Mesodermal cell (in vitro differentiated cells): ENCODE data around the gene PUS1. TPM values are rescaled to one million over a fixed set of nuclear protein-coding genes. Genes with fewer than 3 reads are reported as not detected.
"Not testable (repeated sequence)": the region's sequence is repeated elsewhere in the genome, so short reads cannot be mapped to it uniquely, and the experiment has no call there.

ENCODE experiments used
- H3K27ac ChIP-seq: 2 replicates; pipeline ENCODE4 v1.7.0; 2013; ENCODE audit warnings: mild to moderate bottlenecking, low read depth, low read length, moderate library complexity; ENCODE audit not compliant: severe bottlenecking
- H3K36me3 ChIP-seq: 2 replicates; pipeline ENCODE4 v1.7.1; 2013; ENCODE audit warnings: mild to moderate bottlenecking, low read length, moderate library complexity; ENCODE audit not compliant: control insufficient read depth, insufficient read depth
- H3K4me1 ChIP-seq: one replicate; pipeline ENCODE4 v1.7.1; 2013; ENCODE audit warnings: mild to moderate bottlenecking, low read length; ENCODE audit not compliant: insufficient read depth, control insufficient read depth, poor library complexity, severe bottlenecking
- H3K4me3 ChIP-seq: 2 replicates; pipeline ENCODE4 v1.7.0; 2013; ENCODE audit warnings: low read length, control low read depth, mild to moderate bottlenecking; ENCODE audit not compliant: insufficient read depth, poor library complexity, severe bottlenecking; ENCODE audit errors: extremely low read depth
- H3K9me3 ChIP-seq: 2 replicates; pipeline ENCODE4 v1.7.1; 2013; ENCODE audit warnings: mild to moderate bottlenecking, low read length, moderate library complexity; ENCODE audit not compliant: control insufficient read depth
- WGBS, 2 experiments: methylation state at CpG; one replicate each; pipeline ENCODE4 v1.1.5; 2013; ENCODE audit warnings: missing lambda C conversion rate in 2 of 2; ENCODE audit not compliant: insufficient coverage in 2 of 2; 5-methylcytosine and 5-hydroxymethylcytosine counted together
- polyA plus RNA-seq, 2 experiments: library from polyadenylated mRNA; stranded (reverse); fragments of 50-300 nt; gene quantifications; one replicate each; pipeline ENCODE4 v1.2.3, GENCODE V29; 2013

The PUS1 gene
- polyA plus RNA-seq (2013, experiment 1 of 2): 14.7 TPM
- polyA plus RNA-seq (2013, experiment 2 of 2): 11.0 TPM

DNA sequence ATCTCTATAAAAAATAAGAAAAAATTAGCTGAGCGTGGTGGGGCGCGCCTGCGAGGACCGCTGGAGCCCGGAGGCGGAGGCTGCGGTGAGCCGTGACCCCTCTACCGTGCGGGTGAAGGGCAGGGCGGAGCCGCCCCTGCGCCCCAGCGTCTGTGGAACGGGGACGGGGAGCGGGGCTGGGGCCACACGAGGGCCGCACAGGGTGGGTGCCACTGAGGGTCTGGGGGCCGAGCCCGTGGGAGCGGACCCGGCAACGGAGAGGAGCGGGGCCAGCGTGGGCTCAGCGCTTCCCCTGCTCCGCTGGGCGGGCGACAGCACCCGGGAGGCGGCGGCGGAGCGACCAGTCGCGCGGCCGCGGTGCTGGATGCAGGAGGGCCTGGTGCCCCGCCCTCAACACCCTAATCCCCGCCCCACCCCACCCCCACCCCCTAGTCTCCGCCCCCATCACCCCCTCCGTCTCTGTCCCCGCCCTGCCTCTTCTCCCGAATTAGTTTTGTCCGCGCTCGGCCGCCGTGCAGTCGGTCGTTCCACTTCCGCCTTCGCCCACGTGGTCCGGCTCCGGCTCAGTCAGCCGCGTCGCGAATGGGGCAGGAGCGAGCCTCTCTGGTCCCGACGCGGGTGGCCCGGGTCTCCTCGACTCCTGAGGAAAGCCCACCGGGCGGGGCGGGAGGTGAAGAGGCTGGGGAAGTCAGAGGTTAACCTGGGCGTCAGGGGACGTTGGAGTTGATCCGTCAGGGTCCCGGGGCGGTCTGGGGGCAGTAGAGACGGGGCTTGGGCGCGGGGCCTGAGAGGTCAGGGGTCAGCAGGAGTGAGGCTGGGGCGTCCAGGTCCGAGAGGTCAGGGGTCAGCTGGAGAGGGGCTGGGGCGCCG, at the start of gene PUS1:
TSS of gene PUS1 (plus strand) at position 566 of the 870 bp plus-strand sequence. CDS start 447 bp downstream, outside the sequence.
- 0 to 1% methylated on average over 55 to 62 of the region's 84 CpGs for WGBS, 2 experiments

DNA sequence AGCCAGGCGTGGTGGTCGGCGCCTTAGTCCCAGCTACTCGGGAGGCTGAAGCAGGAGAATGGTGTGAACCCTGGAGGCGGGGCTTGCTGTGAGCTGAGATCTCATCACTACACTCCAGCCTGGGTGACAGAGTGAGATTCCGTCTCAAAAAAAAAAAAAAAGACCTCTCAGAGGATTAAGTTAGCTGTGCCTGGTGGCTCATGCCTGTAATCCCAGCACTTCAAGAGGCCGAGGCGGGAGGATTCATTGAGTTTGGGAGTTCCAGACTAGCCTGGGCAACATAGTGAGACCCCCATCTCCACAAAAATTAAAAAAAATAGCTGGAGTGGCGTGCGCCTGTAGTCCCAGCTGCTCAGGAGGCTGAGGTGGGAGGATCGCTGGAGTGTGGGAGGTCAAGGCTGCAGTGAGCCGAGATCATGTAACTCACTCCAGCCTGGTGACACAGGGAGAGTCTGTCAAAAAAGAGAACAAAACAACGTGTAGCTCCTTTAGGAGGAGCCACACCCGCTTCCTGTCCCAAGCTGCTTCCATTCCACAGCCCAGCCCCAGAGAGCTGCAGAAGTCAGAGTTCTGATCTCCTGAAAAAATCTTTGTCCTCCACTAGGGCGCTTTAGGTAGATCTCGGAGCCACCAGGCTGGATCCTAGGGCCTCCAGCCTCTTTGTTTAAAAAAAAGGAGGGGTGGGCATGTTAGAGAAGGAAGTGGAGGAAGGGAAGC, 46.1 kb upstream of the PUS1 start:
- Histone ChIP-seq H3K27ac (no peak overlapping the region), H3K9me3 (no peaks in the 10 kb centered on the region), H3K36me3 (no peaks in the 10 kb centered on the region), H3K4me1 (peaks cover 2% of the 10 kb centered on the region), H3K4me3 (no peak overlapping the region)
- 86 to 97% methylated on average over 9 to 11 of the region's 16 CpGs for WGBS, 2 experiments

More for the DNA sequence above, at the start of gene PUS1:
- Histone ChIP-seq H3K27ac (peak within 1 kb of the TSS; percentile 62), H3K36me3 (peaks cover 31% of the 10 kb centered on the region), H3K4me1 (no peaks in the 10 kb centered on the region), H3K9me3 (no peaks in the 10 kb centered on the region), H3K4me3 (peak within 1 kb of the TSS; percentile 94)

DNA sequence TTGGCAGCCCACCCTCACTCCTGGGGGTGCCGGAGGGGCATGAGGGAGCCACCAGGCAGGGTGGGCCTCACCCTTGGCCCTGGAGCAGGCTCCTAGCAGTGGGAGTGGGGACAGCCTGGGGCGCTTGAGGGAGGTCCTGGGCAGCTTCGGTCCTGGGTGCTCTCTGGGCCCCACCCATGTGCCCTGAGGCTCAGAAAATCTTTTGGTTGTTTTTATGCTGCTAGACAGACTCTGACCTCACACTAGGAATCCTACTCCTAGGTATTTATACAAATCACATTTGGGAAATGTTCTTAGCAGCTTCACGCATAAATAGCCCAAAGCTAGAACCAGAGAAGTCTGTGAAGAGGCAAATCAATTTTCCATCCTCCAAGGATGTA, 45.6 kb upstream of the PUS1 start:
- no peak overlapping the region for H3K27ac ChIP-seq
- no peaks in the 10 kb centered on the region for H3K9me3 ChIP-seq
- 93 to 100% methylated on average over 3 to 4 of the region's 4 CpGs for WGBS, 2 experiments
- no peaks in the 10 kb centered on the region for H3K36me3 ChIP-seq
- H3K4me3 ChIP-seq: no peak overlapping the region
- peaks cover 2% of the 10 kb centered on the region for H3K4me1 ChIP-seq

DNA sequence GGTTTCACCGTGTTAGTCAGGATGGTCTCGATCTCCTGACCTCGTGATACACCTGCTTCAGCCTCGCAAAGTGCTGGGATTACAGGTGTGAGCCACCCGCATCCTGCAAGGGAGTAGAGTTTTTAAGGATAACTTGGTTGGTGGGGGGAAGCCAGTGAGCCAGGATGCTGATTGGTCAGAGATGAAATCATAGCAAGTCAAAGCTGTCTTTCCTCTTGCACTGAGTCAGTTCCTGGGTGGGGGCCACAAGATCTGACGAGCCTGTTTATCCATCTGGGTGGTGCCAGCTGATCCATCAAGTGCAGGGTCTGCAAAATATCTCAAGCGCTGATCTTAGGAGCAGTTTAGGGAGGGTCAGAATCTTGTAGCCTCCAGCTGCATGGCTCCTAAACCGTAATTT, 44.0 kb upstream of the PUS1 start:
- not testable (repeated sequence) for H3K36me3 ChIP-seq, H3K27ac ChIP-seq, H3K9me3 ChIP-seq, H3K4me3 ChIP-seq, H3K4me1 ChIP-seq
- WGBS, 2 experiments: 90 to 100% methylated on average over 4 to 8 of the region's 8 CpGs

DNA sequence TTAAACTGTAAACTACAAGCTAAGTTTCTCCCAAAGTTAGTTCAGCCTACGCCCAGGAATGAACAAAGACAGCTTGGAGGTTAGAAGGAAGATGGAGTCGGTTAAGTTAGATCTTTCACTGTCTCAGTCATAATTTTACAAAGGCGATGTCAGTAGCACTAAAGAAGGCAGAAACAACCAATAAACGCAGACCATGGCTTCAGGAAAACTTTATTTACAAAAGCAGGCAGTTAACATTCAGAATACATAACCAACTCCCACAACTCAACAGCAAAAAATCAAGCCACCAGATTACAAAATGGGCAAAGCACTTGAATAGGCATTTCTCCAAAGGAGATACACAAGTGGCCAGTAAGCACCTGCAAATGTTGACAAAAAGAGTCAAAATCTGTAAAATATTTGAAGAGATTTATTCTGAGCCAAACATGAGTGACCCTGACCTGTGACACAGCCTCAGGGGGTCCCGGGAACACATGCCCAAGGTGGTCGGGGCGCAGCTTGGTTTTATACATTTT, 43.5 kb upstream of the PUS1 start:
- Histone ChIP-seq H3K36me3 (no peaks in the 10 kb centered on the region), H3K9me3 (no peaks in the 10 kb centered on the region), H3K4me1 (peaks cover 2% of the 10 kb centered on the region), H3K4me3 (no peak overlapping the region), H3K27ac (no peak overlapping the region)
- 90 to 100% methylated on average over 3 to 4 of the region's 7 CpGs for WGBS, 2 experiments

DNA sequence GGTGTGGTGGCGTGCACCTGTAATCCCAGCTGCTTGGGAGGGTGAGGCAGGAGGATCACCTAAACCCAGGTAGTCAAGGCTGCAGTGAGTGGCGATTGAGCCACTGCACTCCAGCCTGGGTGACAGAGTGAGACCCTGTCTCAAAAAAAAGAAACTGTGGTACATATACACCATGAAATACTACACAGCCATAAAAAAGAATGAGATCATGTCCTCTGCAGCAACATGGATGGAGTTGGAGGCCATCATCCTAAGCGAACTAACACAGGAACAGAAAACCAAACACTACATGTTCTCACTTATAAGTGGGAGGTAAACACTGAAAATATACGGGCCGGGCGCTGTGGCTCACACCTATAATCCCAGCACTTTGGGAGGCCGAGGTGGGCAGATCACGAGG, 37.4 kb upstream of the PUS1 start:
- H3K27ac ChIP-seq, H3K4me3 ChIP-seq, H3K9me3 ChIP-seq, H3K36me3 ChIP-seq, H3K4me1 ChIP-seq: not testable (repeated sequence)
- WGBS, 2 experiments: 83% methylated on average over 6 of the region's 8 CpGs; no CpG with 5 or more reads in 1 of the 2 experiments

DNA sequence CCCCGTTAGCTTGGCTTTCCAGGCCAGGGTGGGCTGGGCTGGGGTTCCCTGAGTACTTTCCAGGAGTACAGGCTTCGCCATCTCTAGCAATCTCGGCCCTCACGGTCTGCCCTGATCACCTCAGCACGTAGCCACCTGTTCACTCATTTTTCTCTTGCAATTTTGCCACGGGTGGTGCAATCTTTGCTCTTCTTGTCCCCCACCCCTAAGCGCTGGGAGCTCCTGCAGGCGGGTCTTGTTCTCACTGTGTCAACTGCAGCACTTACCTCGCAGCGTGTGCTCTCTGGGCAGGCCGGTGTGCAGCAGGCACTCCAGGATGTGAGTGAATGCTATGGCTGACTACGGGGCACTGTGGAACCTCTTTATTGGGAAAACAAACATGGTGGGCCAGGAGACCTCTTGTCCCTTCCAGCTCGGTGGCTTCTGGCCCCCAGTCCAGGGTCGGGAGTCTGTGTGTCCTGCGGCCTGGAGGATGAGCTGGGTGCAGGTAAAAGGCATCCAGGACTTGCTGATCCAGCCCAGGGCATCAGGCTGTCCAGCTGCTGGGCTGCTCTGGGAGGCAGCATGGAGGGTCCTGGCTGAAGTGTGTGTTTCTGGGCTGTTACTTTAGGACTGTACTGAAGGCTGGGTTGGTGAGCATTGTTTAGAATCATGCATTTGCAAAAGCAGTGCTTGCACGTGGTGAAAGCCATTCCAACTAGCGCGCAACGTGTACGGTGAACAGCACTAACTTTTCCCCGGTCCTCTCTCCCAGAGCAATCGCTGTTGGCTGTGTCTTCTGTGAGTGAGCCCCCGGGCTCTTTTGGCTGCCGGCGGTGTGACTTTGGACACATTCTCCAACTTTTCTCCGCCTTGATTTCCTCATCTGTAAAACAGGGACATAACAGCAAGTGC, 36.1 kb upstream of the PUS1 start:
- H3K9me3 ChIP-seq: no peaks in the 10 kb centered on the region
- H3K36me3 ChIP-seq: peaks cover 6% of the 10 kb centered on the region
- no peak overlapping the region for H3K4me3 ChIP-seq
- WGBS, 2 experiments: 85 to 89% methylated on average over 25 to 26 of the region's 26 CpGs
- peaks cover 5% of the 10 kb centered on the region for H3K4me1 ChIP-seq
- H3K27ac ChIP-seq: no peak overlapping the region

DNA sequence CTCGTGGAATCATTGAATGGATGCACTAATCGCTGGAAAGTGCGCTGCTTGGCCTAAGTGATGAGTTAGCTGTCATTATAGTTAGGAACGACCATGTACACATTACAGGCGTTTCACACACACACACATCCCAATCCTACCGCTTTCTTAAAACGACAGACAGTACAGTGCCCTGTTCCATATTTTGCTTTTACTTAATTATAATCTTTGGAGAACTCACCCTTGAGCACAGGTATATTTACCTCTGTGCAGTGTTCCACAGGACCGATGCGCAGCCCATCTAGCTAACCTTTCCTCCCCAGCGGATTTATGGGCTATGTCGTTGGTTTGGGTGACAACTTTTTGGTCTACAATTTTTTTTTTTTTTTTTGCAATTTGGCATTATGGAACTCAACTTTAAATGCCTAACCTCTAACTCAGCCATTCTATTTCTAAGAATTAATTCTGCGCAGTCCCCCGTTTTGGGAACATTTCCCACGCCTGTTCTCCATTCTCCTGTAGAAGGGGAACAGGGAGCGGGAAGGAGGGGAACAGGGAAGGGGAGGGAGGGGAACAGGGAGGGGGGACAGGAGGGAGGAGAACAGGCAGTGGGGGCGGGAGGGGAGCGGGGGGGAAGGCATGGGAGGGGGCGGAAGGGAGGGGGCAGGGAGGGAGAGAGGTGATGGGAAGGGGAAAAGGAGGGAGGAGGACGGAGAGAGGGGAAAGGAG, 35.3 kb upstream of the PUS1 start:
- Histone ChIP-seq H3K4me1 (peaks cover 5% of the 10 kb centered on the region), H3K4me3 (no peak overlapping the region), H3K36me3 (peaks cover 9% of the 10 kb centered on the region), H3K9me3 (no peaks in the 10 kb centered on the region), H3K27ac (no peak overlapping the region)
- 71 to 100% methylated on average over 4 to 8 of the region's 19 CpGs for whole genome bisulfite sequencing, 2 experiments

DNA sequence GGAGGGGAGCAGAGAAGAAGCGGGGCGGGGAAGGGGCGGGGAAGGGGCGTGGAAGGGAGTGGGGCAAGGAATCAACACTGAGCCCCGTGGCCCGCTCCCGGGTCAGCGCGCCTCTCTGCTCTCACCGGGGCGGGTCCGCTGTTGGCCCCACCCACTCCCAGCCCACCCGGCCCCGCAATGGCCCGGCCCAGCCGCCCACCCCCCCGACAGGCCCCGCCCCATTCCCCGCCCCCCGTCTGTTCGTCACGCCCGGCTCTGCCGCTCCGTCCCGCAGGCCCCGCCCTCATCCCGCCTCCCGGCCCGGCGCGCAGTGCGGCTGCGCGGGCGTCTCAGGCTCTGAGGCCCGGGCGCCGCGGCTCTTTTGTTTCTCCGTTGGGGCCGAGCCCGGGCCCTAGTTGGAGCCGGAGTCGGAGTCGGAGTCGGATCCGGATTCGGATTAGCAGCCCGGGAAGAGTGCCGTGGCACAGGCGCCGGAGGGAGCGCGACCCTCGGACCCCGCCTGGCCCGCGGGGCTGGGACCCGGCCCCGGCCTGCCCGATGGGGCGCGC, 34.7 kb upstream of the PUS1 start, which contains the start of gene ULK1:
TSS of gene ULK1 (plus strand) at position 310 of the 548 bp plus-strand sequence. CDS start 380 bp downstream, outside the sequence.
- peak within 1 kb of the TSS; percentile 55 for H3K4me3 ChIP-seq
- H3K9me3 ChIP-seq: no peaks in the 10 kb centered on the region
- H3K36me3 ChIP-seq: peaks cover 15% of the 10 kb centered on the region
- peaks cover 5% of the 10 kb centered on the region for H3K4me1 ChIP-seq
- peak within 1 kb of the TSS; percentile 53 for H3K27ac ChIP-seq
- WGBS, 2 experiments: 0% methylated on average over 31 to 40 of the region's 64 CpGs
